Fibroblast of the conjunctiva (primary cell): ENCODE data around the gene CD160.
"Not testable (repeated sequence)": the region's sequence is repeated elsewhere in the genome, so short reads cannot be mapped to it uniquely, and the experiment has no call there.

Experiments
- DNase-seq: peaks from one replicate; pipeline ENCODE4 v3.0.0-alpha.2; 2010; ENCODE audit warnings: low read depth

CD160 gene

GRCh38 chr1:145710291-145711027 is 8.8 kb upstream of the CD160 start:
- DNase-seq, result no peak

DNA sequence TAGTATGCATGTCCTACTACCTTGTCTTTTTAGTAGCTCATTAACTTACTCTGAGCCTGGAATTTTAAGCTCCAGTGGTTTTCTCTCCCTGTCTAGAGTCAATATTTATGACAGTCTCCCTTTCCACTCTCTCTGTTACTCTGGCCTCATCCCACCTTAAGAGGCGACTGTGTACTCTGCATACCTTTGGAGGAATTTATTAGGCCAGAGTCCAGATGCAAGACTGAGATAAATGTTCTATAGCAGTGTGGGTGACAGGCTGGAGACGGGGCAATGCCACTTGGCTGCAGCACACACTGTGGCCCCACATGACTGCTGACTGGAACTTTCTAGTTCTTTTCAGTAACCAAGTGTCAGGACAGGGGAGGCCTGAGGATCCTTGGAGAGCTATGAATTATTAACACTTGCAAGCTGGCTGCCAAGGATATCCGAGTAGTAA is 8.1 kb upstream of the CD160 start:
- DNase-seq, result no peak

DNA sequence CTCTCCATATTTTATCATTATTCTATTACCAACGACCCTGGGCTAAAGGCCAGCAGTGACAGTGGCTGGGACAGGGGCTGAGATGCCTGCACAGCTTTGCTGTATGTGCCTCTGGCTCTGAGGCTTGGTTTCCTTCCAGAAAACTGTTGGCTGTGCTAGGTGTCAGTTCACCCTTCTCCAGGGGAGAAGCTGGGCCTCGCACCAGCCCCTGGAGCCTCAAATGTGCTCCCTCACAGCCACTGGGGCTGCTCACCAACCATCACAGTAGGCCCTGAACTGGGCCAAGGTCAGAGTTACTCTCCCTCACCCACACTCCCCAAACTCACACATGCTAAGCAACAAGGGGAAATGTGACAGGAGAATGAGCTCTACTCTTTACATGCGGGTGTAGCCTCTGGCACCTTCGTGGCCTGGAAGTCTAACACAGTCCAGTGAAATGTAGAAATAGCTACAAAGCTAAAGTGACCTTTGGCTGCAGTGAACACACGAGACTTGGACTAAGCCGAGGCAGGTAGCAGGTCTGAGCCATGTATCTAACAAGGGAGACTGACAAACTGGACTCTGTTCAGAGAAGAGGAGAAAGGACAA is 4.7 kb upstream of the CD160 start:
- no peak for DNase-seq

- DNase-seq, result no peak
Observed at GRCh38 chr1:145716641-145717345, 2.5 kb upstream of the CD160 start.

DNA sequence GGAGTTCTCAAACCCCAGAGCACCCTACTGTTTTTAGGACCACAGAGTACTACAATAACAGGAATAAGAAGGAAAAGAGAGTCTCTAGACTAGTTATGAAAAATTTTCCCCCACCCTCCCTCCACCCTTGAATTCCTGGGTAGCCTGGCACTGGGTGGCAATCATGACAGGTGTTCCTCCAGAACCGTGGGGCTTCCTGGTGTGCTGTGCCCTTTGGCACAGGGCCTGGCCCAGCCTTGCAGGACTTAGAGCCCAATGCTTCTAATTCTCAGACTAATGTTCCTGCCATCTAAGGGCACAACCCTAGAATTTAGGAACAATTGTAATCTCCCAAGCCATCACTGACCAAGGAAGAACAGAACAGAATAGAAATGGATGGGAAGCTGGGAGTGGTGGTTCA is 1.5 kb upstream of the CD160 start:
- no peak for DNase-seq

DNA sequence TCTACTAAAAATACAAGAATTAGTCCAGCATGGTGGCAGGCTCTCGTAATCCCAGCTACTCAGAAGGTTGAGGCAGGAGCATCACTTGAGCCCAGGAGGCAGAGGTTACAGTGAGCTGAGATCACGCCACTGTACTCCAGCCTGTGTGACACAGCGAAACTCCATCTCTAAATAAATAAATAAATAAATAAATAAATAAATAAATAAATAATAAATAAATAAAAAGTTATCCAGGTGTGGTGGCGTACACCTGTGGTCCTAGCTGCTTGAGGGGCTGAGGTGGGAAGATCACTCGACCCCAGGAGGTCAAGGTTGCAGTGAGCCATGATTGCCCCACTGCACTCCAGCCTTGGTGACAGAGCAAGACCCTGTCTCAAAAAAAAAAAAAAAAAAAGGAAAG is 834 bp upstream of the CD160 start:
- not testable (repeated sequence) for DNase-seq

DNA sequence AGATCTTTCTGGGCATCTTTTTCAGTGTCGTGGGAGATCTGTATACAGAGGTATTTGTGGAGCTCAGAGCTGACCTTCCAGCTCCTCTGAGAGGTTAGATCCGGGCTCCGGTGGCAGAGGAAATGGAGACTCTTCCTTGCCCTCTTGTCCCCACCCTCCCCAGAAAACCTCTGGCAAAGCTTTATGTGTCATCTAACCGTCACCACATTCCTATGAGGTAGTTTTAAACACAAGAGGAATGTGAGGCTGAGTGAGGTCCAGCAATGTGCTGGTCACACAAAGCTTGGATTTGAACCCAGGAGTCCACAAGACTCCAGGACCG is 1.2 kb downstream of the CD160 start:
- no peak for DNase-seq

GRCh38 chr1:145720878-145721671 is 1.8 kb downstream of the CD160 start:
- peak; percentile 23 for DNase-seq

- DNase-seq, result not testable (repeated sequence)
Observed at GRCh38 chr1:145726193-145726592, 6.9 kb downstream of the CD160 start.

DNA sequence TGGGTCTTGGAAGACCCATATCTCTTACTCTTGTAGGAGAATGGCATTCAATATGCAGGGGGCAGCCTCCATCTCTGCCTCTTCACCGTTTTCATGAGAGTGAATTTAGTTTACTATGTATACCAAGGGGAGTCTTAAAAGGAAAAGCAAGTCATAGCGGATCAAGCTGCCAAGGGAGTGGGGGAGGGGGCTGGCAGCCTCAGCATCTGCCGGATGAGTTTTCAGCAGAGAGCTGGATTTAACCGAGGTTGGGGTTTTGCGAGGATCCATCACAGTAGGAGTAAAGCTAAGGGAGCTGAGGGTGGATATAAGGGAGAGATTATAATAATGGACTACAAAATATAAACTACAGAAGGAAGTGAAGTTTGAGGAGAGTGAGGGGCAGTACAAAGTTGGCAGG is 9.9 kb downstream of the CD160 start:
- no peak for DNase-seq

DNA sequence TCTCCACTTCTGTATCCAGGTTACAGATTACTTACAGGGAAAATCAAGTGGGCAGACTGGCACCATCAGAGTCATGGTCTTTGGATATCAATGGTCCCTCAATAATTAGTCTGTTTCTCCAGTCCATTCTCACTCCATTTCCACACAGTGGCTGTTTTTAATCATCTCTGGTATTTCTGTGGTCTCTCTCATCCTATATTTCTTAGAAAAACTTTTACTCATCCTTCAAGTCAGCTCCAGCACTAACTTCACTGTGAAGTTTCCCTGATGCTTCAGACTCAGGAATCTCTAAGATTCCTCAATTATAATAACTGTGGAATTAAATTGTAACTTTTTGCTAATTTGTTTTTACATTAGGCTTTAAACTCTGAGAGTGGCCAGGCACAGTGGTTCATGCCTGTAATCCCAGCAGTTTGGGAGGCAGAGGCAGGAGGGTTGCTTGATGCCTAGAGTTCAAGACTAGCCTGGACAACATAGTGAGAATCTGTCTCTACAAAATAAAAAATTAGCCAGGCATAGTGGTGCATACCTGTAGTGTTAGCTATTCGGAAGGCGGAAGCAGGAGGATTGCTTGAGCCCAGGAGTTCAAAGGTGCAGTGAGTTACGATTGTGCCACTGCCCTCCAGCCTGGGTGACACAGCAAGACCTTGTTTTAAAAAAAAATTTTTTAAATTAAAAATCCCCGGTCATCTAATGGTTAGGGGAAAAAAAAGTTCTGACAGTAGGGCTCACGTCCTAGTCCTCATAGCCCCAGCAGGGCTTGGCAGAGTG is 10.6 kb downstream of the CD160 start:
- DNase-seq, result no peak

- no peak for DNase-seq
Observed at GRCh38 chr1:145730467-145730866, 11.2 kb downstream of the CD160 start.

DNA sequence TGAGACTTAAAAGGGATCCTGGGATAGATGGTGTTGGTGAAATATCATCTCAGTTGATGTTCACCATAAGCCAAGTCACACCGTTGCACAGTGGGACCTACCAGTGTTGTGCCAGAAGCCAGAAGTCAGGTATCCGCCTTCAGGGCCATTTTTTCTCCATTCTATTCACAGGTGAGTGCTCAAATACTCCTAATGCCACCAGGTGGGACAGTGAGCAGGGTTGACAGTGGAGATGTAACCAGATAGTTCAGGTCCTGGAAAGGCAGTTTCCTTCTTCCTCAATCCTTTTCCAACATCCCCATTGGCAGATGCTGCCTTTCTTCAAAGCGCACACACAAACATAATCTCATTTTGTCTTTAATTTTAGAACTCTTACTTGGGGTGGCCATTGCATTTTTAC is 11.6 kb downstream of the CD160 start:
- no peak for DNase-seq

GRCh38 chr1:145736191-145736590 is 16.9 kb downstream of the CD160 start:
- DNase-seq, result no peak

- DNase-seq, result no peak
Observed at GRCh38 chr1:145740269-145740668, 21.0 kb downstream of the CD160 start.

DNA sequence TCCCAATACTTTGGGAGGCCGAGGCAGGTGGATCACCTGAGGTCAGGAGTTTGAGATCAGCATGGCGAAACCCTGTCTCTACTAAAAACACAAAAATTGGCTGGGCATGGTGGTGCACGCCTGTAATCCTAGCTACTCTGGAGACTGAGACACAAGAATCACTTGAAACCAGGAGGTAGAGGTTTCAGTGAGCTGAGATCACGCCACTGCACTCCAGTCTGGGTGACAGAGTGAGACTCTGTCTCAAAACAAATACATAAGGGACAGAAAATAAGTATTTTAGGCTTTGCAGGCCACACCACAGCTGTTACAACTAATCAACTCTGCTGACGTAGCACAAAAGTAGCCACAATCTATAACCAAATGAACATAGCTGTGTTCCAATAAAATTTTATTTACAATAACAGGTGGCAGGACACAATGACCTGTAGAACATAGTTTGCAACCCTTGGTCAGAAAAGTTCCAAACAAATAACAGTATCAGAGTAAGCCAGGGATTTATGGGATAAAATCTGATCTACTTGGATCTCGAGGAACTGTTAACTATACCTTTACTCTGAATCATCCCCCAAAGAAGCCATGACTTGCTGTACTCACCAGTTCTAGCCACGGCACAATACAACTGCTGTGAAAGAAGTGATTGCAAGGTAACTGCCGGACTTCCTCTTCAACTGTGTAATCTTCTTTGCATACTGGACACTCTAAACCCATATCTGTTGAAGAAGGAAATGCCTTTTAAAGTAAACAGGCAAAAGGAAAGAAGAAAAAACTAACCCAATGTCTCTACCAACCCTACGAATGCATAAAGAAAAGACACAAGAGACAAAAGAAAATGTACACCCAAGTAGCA is 28.3 kb downstream of the CD160 start:
- no peak for DNase-seq

- no peak for DNase-seq
Observed at GRCh38 chr1:145750426-145750825, 31.1 kb downstream of the CD160 start.

GRCh38 chr1:145751491-145752037 is 32.3 kb downstream of the CD160 start:
- peak; percentile 91 for DNase-seq

DNA sequence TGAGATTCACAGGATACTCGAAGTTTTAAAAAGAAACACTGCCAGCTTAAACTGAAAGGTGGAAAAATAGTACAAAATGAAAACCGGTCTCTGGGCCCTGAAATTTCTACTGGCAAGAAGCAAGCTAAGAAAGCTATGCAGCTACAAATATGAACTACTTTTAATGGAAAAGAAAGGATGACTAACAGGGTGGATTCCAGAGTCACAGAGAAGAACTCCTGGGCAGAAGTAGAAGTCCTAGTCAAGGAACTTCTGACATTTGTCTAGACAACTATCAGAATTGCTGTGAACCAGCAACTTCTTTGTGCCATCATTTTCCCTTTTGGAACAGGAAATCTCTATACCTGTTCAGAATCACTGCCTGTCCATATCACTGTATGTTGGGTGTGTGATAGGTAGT is 38.1 kb downstream of the CD160 start:
- no peak for DNase-seq

GRCh38 chr1:145758116-145758515 is 38.8 kb downstream of the CD160 start:
- DNase-seq, result no peak

DNA sequence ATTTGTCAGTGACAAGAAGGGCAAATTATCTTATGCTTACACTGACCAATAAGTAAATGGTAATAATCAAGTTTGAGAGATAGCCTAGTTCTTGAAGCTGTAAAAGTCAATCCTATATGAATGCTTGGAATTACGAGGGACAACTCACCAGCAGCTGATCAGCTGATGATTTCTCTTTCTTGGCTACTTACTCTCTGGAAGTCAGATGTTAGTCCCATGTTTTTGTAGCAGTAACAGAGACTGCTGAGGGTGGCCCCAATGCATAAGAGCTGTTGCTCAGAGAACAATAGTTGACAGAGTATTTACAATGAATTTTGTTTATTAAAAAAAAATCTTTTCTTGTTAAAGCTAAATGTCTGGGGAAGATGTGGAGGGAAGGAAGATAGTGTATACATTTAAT is 39.3 kb downstream of the CD160 start:
- no peak for DNase-seq
